LHCN-M2 (cell line): ENCODE measurements around the gene BRME1. TPM values are rescaled to one million over a fixed set of nuclear protein-coding genes. Genes with fewer than 3 reads are reported as not detected.
"Not testable (repeated sequence)": the region's sequence is repeated elsewhere in the genome, so short reads cannot be mapped to it uniquely, and the experiment has no call there.

Source experiments
- DNase-seq: peaks from one replicate; pipeline ENCODE4 v3.0.0-alpha.2; 2012; ENCODE audit warnings: low read depth
- total RNA-seq: library from RNA; depleted of rRNA; stranded (reverse); fragments of >200 nt; gene quantifications from 2 replicates; pipeline ENCODE4 v1.2.3, GENCODE V29; 2014

The BRME1 gene
- total RNA-seq, 1 experiment from 2014 or later: 1.1 TPM

DNA sequence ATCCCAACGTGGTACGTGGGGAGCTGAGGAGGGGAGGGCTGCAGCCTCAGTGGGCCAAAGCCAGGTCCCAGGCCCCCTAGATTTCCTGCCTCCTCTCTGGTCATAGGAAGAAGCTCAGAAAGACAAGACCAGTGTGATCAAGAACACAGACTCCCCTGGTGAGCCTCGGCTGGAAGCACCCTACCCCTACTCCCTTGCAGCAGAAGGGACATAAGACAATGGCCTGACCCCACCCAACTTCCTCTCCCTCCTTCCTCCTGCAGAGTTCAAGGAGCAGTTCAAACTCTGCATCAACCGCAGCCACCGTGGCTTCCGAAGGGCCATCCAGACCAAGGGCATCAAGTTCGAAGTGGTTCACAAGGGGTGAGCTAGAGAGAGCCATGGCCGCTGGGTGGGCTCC lies 20.8 kb upstream of the BRME1 start:
- DNase-seq: no peak

DNA sequence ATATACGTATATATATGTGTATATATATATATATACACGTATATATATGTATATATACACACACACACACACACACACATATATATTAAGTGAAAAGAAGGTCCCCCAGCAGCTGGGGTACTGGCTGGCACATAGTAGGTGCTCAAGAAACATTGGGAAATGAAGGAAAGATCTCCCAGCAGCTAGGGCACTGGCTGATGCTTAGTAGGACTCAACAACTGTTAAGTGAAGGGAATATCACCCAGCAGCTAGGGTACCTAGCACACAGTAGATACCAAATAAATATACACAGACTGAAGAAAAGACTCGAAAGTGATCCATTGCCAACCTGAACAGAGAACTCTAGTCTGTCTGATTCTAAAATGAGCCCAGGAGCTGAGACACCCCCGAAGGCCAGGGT lies 20.1 kb upstream of the BRME1 start:
- DNase-seq: no peak

DNA sequence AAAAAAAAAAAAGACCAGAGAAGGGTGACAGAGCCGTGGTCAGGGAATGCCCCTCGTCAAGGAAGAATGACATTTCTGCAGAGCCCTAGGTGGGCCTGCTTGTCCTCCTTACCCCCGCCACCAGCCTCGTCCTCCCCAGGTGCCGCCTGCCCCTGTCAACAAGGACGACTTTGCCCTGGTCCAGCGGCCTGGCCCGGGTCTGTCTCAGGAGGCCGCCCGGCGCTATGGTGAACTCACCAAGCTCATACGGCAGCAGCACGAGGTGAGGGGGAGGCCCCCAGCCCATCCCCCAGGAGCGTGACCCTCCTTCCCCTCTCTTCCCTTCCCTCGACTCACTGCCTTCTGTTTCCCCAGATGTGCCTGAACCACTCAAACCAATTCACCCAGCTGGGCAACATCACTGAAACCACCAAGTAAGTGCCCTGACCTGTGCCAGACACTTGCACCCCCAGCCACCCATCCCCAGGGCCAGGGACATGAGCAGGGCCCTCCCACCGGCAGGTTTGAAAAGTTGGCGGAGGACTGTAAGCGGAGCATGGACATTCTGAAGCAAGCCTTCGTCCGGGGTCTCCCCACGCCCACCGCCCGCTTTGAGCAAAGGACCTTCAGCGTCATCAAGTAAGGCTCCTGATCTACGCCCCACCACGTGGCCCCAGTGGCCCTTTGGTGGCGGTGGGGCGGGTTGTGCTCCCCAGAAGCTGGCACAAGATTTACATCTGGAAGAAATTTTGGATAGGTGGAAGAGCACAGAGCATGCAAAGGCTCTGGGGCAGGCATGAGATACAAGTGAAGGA lies 17.5 kb upstream of the BRME1 start:
- no peak for DNase-seq

DNA sequence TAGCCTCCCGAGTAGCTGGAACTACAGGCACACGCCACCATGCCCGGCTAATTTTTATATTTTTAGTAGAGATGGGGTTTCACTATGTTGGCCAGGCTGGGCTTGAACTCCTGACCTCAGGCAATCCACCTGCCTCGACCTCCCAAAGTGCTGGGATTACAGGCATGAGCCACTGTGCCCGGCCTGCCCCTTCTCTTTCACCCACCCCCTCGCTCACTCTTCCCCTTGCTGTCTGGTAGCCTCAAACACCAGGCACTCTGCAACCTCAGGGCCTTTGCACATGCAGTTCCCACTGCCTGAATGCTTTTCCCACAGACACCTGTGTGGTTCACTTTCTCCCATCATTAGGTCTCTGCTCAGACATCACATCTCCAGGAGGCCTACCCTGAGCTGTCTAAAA lies 16.2 kb upstream of the BRME1 start:
- DNase-seq: not testable (repeated sequence)

DNA sequence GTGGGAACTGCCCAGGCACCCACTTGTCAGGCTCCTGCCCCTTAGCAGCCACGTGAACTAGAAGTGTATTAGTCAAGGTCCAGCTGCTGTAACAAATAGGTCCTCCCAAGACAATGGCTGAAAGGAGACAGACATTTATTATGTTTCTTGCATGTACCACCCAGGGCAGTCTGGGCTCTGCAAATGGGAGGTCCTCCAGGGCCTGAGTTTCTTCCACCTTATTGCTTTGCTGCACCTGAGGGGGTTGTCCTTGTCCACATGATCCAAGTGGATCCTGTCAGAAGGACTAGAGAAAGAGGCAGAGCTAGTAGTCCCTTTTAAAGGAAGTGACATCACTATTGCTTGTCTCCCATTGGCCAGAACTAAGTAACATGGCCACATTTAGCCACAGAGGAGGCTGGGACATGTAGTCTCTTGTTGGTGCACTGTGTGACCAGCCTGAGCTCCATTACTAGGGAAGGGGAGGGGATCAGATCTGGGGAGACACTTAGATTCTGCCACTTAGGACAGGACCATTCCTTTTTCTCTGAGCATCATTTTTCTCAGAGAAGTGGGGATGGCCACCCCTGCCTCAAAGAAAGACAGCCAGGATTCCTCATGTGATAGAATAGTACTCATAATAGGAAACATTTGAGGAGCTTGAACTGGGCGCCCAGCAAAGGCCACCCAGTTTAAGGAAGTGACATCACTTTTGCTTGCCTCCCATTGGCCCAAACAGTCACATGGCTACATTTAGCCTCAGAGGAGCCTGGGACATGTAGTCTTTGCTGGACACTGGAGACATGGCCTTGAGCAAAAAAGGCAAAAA lies 15.2 kb upstream of the BRME1 start:
- DNase-seq: peak; percentile 69

DNA sequence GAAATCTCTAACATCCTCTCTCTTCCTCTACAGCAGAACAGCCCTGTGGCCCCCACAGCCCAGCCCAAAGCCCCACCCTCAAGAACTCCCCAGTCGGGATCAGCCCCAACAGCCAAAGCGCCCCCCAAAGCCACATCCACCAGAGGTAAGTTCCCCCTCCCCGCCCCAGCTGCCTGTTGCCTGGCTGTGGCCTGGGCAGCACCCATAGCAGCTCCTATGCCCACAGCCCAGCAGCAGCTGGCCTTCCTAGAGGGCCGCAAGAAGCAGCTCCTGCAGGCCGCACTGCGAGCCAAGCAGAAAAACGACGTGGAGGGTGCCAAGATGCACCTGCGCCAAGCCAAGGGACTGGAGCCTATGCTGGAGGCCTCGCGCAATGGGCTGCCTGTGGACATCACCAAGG lies 14.6 kb upstream of the BRME1 start:
- DNase-seq: no peak

DNA sequence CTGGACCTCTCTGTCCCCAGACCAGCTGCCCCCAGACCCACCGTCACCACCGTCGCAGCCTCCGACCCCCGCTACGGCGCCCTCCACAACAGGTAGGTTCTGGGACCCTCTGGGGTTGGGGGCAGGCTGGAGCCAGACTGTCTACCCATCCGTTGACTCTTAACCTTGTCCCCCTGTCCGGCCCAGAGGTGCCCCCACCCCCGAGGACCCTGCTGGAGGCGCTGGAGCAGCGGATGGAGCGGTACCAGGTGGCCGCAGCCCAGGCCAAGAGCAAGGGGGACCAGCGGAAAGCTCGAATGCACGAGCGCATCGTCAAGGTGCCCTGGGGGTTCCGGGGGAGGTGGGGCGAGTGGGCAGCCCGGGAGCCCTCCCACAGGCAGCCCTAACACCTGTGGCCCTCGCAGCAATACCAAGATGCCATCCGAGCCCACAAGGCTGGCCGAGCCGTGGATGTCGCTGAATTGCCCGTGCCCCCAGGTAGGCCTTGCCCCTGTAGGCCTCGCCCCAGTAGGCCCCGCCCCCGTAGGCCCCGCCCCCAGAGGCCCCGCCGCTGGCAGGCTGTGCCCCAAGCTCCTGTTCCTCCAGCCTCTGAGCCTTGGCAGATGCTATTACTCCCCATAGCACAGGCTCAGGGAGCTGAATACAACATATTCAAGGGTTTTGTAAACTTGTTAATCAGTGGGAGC lies 13.0 kb upstream of the BRME1 start:
- no peak for DNase-seq

DNA sequence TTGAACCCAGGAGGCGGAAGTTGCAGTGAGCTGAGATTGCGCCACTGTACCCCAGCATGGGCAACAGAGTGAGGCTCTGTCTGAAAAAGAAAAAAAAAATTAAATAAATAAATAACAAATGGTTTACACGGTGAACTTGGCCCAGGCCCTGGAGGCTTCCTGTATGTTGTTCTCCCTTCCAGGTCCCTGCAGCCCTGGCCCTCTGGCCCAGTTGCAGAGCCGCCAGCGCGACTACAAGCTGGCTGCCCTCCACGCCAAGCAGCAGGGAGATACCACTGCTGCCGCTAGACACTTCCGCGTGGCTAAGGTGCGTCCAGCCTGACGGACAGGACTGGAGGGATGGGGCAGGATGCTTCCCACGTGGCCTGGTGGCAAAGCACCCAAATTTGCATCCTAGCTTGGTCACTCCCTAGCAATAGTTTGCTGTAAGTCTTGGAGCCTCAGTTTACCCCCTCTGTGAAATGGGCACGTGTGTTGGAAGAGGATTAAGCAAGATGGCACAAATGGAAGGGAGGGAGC lies 12.0 kb upstream of the BRME1 start:
- DNase-seq: no peak

DNA sequence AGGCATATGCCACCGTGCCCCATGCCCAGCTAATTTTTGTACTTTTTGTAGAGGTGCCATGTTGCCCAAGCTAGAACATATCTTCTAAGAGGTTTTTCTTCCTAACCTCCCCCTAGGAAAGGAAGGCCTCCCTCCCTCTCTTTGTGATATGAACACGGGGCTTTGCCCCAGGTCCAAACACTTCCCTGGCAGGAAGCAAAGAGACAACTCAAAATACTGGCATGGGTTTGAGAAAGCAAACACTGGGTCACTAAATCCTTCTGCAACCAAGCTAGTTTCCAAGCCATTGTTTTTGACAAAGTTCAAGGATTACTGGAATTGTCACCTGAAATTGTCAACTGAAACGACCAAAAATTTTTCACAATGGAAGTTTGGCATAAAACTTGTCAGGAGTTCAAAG lies 8.9 kb upstream of the BRME1 start:
- DNase-seq: no peak

DNA sequence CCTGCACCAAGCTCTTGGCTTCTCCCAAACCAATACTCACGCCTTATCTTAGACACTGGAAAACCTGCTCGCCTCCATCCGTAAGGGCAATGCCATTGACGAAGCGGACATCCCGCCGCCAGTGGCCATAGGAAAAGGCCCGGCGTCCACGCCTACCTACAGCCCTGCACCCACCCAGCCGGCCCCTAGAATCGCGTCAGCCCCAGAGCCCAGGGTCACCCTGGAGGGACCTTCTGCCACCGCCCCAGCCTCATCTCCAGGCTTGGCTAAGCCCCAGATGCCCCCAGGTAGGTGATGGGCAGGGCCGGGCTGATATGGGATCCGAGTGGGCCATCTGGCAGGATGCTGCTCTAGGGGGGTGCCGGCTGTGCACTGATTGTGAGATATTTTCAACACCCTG lies 7.4 kb upstream of the BRME1 start:
- no peak for DNase-seq

DNA sequence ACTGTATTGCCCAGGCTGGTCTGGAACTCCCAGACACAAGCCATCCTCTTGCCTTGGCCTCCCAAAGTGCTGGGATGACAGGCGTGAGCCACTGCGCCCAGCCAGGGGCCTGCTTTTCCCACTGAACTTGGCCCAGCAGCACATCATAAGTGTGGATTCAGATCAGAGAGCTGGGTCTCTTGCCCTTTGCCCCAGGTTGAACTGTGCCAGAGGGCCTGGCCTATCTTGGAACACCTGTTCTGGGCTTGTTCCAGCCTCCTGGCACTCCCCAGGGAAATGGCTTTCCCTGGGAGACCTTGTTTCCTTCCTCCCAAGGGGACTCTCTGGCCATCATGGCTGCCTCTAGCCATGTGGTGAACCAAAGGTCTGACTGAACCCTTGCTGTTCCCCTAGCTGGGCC lies 3.5 kb upstream of the BRME1 start:
- DNase-seq: no peak

DNA sequence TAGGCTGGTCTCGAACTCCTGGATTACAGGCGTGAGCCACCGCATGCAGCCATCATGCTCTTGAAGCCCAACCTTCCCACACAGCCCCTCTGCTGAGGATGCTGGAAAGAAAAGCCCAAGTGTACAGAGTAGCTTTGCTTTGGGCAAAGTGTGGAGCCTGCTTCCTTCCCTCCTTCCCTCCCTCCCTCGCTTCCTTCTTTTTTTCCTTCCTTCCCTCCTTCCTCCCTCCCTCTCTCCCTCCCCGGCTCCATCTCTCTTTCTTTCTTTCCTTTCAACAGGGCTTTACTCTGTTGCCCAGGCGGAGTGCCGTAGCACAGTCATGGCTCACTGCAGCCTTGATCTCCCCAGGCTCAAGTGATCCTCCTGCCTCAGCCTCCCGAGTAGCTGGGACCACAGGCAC lies 2.8 kb upstream of the BRME1 start:
- DNase-seq: no peak

DNA sequence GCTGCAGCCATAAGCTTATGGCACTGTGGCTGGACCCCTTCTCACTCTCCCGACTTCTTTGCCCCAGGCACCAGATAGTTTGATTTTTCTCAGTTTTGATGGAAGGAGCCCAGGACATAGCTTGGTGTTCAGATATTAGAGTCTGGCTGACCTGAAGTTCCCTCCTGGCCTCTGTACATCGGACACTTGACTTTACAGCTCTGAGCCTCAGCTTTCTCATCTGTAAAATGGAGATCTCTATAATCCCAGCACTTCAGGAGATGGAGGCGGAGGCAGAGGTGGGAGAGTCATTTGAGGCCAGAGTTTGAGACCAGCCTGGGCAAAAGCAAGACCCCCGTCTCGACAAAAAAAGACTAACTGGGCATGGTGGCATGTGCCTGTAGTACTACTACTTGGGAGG lies 993 bp upstream of the BRME1 start:
- DNase-seq: no peak

DNA sequence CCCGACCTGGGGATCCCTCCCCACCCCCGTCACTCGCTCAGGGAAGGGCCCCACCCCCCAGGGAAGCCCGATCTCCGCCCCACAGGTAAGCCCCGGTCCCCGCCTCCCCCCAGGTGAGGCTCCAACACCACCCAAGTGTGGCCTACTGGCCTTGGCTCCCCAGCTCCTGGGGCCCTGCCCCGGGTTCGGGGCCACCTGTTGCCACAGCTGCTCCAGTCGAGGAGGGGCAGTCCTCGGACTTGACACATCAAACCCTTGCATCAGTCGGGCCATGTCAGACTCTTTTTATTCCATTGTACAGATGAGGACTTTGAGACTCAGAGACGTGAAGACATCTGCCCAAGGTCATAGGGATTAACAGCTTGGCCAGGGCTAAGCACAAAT lies 596 bp upstream of the BRME1 start:
- peak; percentile 27 for DNase-seq

DNA sequence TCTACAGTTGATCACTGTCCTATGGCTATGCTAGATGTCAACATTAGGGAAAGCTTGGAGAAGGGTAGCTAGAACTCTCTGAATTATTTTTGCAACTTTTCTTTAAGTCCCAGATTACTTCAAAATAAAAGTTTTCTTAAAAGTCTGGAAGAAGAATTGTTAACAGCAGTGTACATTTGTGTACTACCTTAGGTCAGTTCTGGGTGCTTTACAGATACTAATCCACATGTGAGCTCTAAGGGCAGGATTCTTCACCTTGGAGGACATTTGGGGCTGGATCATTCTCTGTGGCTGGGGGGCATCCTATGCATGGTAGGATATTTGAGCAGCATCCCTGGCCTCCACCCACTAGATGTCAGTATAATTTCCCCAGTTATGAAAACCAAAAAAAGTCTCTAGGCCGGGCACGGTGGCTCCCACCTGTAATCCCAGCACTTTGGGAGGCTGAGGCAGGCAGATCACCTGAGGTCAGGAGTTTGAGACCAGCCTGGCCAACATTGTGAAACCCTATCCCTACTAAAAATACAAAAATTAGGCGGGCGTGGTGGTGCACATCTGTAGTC lies 2.8 kb downstream of the BRME1 start:
- no peak for DNase-seq

DNA sequence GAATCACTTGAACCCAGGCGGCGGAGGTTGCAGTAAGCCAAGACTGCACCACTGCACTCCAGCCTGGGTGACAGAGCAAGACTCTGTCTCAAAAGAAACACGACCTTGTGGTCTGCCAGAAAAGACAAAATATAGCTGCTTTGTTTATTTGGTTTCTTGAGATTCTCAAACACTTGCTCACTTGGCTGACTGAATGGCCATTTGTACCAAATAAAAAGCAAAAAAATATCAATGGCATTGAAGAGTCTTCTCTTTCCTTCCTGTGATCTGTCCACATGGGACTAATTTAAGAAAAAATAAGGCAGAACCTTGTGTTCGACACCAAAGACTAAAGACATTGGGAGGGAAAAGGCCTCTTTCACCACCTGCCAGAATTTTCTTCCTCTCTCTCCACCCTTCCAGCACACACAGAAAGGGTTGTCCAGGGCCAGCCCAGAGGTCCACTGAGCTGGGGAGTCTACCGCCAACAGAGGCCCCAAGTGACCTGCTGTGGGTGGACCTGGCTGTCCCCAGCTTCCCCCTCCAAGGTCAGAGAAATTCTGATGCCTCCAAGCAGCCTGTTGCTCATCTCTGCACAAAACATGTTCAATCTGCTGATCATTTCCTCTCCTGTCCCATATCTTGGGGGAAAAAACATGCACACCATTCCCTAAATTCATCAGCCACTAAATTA lies 5.9 kb downstream of the BRME1 start:
- no peak for DNase-seq

DNA sequence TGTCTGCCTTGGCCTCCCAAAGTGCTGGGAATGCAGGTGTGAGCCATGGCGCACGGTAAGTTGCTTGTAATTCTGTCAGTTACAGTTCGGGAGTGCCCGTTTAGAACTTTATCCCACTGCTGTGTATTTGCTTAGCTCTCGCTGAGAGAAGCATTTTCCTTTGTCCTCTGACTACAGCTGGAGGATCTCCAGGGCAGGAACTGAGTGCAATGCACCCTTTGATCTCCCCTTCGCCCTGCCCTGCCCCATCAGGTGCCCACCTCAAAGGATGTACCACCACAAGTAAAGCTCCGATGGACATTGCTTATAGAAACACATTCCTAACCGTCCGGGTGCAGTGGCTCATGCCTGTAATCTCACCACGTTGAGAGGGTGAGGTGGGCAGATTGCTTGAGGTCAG lies 6.5 kb downstream of the BRME1 start:
- DNase-seq: no peak

DNA sequence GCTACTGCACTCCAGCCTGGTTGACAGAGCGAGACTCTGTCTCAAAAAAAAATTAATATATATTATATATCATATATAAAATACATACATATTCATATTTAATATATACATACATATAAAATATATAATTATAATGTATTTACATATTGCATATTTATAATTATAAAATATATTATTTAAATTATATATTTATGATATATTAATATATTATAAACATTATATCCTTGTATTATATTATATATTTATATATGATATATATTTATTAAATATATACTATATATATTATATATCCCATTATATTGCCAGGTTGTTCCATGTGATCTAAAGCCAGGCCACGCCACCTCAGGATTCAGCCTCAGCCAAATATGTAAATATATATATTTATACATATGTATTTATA lies 9.7 kb downstream of the BRME1 start:
- no peak for DNase-seq

DNA sequence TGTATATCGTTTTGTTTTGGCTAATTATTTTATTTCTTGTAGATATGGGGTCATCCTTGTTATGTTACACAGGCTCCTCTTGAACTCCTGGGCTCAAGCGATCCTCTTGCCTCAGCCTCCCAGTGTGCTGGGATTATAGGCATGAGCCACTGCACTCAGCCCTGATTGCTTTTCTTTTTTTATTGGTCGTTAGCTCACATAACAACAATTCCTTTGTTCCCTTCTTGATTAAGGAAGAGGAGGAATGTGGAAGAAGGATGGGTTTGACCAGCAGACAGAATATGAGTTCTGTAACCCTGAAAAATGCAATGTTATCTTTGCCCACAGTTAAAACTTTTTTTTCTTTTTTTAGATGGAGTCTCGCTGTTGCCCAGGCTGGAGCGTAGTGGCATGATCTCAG lies 11.4 kb downstream of the BRME1 start:
- no peak for DNase-seq

DNA sequence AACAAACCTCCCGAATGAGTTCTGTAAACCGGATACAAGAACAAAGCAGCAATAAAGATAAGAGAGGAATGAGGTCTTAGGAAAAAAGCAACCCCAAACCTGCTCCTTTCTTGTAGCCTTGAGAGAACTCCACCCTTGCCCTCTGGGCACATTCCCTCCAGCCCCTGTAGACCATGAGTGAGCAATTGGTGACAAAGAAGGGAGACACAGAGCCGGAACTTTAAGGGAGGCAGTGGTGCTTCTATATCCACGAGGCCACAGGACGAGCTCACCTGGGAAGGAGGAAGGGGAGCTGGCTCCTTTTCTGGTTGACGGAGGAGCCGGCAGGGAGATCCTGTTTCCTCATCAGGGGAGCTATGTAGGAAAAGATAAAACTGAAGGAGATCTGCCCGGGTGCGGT lies 13.0 kb downstream of the BRME1 start:
- DNase-seq: no peak

DNA sequence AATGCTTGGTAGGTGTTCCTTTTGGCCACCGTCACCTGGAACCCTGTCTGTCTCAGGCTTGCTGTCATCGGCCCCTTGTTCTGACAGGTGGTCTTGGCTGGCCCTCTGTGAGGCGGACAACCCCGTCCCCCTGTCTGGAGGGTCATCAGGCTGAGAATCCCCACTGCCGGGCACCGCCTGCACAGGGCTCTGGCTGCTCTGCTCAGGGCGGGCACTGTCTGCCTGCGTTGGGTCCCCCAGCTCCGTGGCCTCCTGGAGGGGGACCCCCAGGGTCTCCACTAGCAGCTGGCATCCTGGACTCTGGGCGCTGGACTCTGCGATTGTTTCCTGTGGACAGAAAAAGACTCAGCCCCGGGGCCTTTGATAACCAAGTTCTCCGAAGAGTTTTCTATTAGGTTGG lies 15.8 kb downstream of the BRME1 start:
- DNase-seq: no peak

DNA sequence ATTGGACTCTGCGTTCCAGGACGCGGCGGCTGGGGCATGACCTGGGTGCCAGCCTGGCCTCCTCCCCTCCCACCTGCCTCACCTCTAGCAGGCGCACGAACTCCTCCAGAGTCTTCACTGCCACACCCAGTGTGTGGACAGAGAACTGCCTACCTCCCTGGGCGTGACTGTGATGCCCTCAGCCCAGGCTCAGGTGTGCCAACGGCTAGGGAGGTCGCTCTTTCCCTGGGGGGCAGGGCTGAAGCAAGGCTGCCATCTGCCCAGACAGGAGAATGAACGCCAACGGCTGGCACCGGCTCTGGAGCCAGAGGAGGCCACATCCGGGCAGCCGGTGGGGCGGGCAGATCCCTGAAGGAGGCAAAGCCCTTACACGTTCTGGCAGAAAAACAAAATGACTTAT lies 17.6 kb downstream of the BRME1 start:
- no peak for DNase-seq
